GM23338 (cell line): ENCODE results near the gene POMP.

Experiments
- CREB1 ChIP-seq: fragments of 250-450 bp; sonication (Bioruptor Pico); IDR thresholded peaks from 2 replicates; pipeline ENCODE4 v1.5.0; 2020; ENCODE audit warnings: low read depth, mild to moderate bottlenecking, moderate library complexity
- EZH2 ChIP-seq: fragments of 200-600 bp; sonication (generic); IDR thresholded peaks from one replicate; pipeline ENCODE4 v1.8.0; 2017; ENCODE audit warnings: antibody characterized with exemption, mild to moderate bottlenecking, low read depth; ENCODE audit not compliant: unreplicated experiment
- EZH2phosphoT487 ChIP-seq: fragments of 200-600 bp; sonication (generic); IDR thresholded peaks from one replicate; pipeline ENCODE4 v1.8.1; 2018; ENCODE audit warnings: antibody characterized with exemption; ENCODE audit not compliant: unreplicated experiment
- JUNB ChIP-seq: IDR thresholded peaks from one replicate; pipeline ENCODE4 v1.6.1; 2016; ENCODE audit warnings: antibody characterized with exemption; ENCODE audit not compliant: unreplicated experiment
- NANOG ChIP-seq: IDR thresholded peaks from 2 replicates; pipeline ENCODE4 v1.6.1; 2016; ENCODE audit warnings: antibody characterized with exemption, borderline replicate concordance
- POLR2AphosphoS5 ChIP-seq: IDR thresholded peaks from 2 replicates; pipeline ENCODE4 v1.6.1; 2016; ENCODE audit warnings: antibody characterized with exemption, low read depth
- STAT1 ChIP-seq: IDR thresholded peaks from one replicate; pipeline ENCODE4 v1.6.1; 2016; ENCODE audit warnings: antibody characterized with exemption; ENCODE audit not compliant: unreplicated experiment
- ZNF114 ChIP-seq: fragments of 250-450 bp; sonication (Bioruptor Pico); IDR thresholded peaks from 2 replicates; pipeline ENCODE4 v1.5.0; 2020; ENCODE audit warnings: mild to moderate bottlenecking, moderate library complexity
- ZNF331 ChIP-seq: fragments of 250-450 bp; sonication (Bioruptor Pico); IDR thresholded peaks from 2 replicates; pipeline ENCODE4 v1.5.0; 2020; ENCODE audit warnings: low read depth, mild to moderate bottlenecking, moderate library complexity
- TF ChIP-seq, protein P1 (sequence below), 2 experiments: fragments of 200-600 bp in 1 of 2; sonication (generic) in 1 of 2; conservative IDR thresholded peaks; 2 replicates each; pipeline versions ENCODE4 v1.5.1 to v1.6.1; 2016 to 2017; ENCODE audit warnings: antibody characterized with exemption in 2 of 2, low read depth in 2 of 2, mild to moderate bottlenecking in 2 of 2, moderate library complexity in 1 of 2
- TF ChIP-seq, protein P2 (sequence below): IDR thresholded peaks from one replicate; pipeline ENCODE4 v1.6.1; 2018; ENCODE audit warnings: antibody characterized with exemption; ENCODE audit not compliant: unreplicated experiment
- TF ChIP-seq, protein P3 (sequence below): fragments of 250-450 bp; sonication (Bioruptor Pico); IDR thresholded peaks from 2 replicates; pipeline ENCODE4 v1.5.0; 2020; ENCODE audit warnings: mild to moderate bottlenecking, moderate library complexity
- TF ChIP-seq, protein P4 (sequence below): IDR thresholded peaks from 2 replicates; pipeline ENCODE4 v1.6.1; 2016; ENCODE audit warnings: antibody characterized with exemption

DNA sequence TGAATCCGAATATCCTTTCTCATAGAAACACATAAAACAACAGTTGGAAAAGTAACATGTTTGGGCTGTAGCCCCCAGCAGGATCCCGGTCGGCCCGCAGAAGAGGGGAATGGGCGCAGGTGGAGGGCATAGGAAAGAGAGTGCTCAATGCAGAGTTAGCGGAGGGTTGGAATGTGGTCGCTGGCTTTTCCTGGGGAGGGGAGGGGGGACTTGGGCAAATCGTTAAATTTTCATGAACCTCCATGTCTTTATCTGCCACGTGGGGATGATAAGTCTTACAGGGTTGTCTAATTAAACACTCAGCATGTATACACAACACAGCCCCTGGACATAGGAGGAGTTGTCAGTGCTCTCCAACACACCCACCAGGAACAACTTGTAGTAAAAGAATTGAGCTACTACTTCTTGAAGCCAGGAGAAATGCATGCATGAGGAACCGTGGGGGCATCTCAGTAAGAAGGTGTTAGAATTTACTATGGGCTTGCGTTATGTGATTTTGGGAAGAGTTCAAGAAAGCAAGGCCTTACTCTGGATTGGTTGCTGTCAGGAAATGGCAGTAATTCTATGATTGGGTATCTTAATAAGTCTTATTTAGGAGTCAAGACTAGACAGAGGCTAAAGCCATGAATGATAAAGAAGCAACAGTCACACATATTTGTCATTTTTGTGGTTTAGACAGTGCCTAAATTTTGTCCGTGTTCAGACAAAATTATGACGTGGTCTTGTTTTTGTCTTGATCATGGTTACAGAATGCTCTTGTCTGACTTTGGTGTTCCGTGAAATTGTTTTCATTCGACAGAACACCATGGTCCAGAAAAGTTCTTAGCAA is 60.5 kb downstream of the POMP start:
- TF ChIP-seq, protein P1, sequence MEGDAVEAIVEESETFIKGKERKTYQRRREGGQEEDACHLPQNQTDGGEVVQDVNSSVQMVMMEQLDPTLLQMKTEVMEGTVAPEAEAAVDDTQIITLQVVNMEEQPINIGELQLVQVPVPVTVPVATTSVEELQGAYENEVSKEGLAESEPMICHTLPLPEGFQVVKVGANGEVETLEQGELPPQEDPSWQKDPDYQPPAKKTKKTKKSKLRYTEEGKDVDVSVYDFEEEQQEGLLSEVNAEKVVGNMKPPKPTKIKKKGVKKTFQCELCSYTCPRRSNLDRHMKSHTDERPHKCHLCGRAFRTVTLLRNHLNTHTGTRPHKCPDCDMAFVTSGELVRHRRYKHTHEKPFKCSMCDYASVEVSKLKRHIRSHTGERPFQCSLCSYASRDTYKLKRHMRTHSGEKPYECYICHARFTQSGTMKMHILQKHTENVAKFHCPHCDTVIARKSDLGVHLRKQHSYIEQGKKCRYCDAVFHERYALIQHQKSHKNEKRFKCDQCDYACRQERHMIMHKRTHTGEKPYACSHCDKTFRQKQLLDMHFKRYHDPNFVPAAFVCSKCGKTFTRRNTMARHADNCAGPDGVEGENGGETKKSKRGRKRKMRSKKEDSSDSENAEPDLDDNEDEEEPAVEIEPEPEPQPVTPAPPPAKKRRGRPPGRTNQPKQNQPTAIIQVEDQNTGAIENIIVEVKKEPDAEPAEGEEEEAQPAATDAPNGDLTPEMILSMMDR (conservative IDR thresholded peaks at IDR 0.05; ENCODE audit: low read depth in 2 of 2) = no peak
- TF ChIP-seq EZH2 (no peak), POLR2AphosphoS5 (no peak), EZH2phosphoT487 (no peak), CREB1 (no peak), ZNF114 (CRISPR knock-in tag) (no peak), JUNB (no peak), NANOG (no peak), ZNF331 (CRISPR knock-in tag) (no peak), STAT1 (no peak)
- TF ChIP-seq, protein P2, sequence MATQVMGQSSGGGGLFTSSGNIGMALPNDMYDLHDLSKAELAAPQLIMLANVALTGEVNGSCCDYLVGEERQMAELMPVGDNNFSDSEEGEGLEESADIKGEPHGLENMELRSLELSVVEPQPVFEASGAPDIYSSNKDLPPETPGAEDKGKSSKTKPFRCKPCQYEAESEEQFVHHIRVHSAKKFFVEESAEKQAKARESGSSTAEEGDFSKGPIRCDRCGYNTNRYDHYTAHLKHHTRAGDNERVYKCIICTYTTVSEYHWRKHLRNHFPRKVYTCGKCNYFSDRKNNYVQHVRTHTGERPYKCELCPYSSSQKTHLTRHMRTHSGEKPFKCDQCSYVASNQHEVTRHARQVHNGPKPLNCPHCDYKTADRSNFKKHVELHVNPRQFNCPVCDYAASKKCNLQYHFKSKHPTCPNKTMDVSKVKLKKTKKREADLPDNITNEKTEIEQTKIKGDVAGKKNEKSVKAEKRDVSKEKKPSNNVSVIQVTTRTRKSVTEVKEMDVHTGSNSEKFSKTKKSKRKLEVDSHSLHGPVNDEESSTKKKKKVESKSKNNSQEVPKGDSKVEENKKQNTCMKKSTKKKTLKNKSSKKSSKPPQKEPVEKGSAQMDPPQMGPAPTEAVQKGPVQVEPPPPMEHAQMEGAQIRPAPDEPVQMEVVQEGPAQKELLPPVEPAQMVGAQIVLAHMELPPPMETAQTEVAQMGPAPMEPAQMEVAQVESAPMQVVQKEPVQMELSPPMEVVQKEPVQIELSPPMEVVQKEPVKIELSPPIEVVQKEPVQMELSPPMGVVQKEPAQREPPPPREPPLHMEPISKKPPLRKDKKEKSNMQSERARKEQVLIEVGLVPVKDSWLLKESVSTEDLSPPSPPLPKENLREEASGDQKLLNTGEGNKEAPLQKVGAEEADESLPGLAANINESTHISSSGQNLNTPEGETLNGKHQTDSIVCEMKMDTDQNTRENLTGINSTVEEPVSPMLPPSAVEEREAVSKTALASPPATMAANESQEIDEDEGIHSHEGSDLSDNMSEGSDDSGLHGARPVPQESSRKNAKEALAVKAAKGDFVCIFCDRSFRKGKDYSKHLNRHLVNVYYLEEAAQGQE = no peak
- TF ChIP-seq, protein P3, sequence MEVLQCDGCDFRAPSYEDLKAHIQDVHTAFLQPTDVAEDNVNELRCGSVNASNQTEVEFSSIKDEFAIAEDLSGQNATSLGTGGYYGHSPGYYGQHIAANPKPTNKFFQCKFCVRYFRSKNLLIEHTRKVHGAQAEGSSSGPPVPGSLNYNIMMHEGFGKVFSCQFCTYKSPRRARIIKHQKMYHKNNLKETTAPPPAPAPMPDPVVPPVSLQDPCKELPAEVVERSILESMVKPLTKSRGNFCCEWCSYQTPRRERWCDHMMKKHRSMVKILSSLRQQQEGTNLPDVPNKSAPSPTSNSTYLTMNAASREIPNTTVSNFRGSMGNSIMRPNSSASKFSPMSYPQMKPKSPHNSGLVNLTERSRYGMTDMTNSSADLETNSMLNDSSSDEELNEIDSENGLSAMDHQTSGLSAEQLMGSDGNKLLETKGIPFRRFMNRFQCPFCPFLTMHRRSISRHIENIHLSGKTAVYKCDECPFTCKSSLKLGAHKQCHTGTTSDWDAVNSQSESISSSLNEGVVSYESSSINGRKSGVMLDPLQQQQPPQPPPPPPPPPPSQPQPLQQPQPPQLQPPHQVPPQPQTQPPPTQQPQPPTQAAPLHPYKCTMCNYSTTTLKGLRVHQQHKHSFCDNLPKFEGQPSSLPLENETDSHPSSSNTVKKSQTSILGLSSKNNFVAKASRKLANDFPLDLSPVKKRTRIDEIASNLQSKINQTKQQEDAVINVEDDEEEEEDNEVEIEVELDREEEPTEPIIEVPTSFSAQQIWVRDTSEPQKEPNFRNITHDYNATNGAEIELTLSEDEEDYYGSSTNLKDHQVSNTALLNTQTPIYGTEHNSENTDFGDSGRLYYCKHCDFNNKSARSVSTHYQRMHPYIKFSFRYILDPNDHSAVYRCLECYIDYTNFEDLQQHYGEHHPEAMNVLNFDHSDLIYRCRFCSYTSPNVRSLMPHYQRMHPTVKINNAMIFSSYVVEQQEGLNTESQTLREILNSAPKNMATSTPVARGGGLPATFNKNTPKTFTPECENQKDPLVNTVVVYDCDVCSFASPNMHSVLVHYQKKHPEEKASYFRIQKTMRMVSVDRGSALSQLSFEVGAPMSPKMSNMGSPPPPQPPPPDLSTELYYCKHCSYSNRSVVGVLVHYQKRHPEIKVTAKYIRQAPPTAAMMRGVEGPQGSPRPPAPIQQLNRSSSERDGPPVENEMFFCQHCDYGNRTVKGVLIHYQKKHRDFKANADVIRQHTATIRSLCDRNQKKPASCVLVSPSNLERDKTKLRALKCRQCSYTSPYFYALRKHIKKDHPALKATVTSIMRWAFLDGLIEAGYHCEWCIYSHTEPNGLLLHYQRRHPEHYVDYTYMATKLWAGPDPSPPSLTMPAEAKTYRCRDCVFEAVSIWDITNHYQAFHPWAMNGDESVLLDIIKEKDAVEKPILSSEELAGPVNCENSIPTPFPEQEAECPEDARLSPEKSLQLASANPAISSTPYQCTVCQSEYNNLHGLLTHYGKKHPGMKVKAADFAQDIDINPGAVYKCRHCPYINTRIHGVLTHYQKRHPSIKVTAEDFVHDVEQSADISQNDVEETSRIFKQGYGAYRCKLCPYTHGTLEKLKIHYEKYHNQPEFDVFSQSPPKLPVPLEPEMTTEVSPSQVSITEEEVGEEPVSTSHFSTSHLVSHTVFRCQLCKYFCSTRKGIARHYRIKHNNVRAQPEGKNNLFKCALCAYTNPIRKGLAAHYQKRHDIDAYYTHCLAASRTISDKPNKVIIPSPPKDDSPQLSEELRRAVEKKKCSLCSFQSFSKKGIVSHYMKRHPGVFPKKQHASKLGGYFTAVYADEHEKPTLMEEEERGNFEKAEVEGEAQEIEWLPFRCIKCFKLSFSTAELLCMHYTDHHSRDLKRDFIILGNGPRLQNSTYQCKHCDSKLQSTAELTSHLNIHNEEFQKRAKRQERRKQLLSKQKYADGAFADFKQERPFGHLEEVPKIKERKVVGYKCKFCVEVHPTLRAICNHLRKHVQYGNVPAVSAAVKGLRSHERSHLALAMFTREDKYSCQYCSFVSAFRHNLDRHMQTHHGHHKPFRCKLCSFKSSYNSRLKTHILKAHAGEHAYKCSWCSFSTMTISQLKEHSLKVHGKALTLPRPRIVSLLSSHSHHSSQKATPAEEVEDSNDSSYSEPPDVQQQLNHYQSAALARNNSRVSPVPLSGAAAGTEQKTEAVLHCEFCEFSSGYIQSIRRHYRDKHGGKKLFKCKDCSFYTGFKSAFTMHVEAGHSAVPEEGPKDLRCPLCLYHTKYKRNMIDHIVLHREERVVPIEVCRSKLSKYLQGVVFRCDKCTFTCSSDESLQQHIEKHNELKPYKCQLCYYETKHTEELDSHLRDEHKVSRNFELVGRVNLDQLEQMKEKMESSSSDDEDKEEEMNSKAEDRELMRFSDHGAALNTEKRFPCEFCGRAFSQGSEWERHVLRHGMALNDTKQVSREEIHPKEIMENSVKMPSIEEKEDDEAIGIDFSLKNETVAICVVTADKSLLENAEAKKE (CRISPR knock-in tag) = no peak
- TF ChIP-seq, protein P4, sequence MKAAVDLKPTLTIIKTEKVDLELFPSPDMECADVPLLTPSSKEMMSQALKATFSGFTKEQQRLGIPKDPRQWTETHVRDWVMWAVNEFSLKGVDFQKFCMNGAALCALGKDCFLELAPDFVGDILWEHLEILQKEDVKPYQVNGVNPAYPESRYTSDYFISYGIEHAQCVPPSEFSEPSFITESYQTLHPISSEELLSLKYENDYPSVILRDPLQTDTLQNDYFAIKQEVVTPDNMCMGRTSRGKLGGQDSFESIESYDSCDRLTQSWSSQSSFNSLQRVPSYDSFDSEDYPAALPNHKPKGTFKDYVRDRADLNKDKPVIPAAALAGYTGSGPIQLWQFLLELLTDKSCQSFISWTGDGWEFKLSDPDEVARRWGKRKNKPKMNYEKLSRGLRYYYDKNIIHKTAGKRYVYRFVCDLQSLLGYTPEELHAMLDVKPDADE = no peak
